Epithelial cell of esophagus (primary cell): ENCODE measurements around the gene SEC23IP.
A peak's percentile ranks its signal among the peaks of the same experiment; 100 is the strongest.
"Not testable (repeated sequence)": the region's sequence is repeated elsewhere in the genome, so short reads cannot be mapped to it uniquely, and the experiment has no call there.

Experiments
- DNase-seq: peaks from one replicate; pipeline ENCODE4 v3.0.0; 2010; ENCODE audit warnings: low read depth
- H3K4me3 ChIP-seq: 2 replicates; pipeline ENCODE4 v1.5.1; 2011; ENCODE audit warnings: mild to moderate bottlenecking, low read length, control low read depth
- TF ChIP-seq, protein P1 (sequence below): IDR thresholded peaks from 2 replicates; pipeline ENCODE4 v1.5.1; 2011; ENCODE audit warnings: low read depth, mild to moderate bottlenecking, low read length, control low read depth, inconsistent platforms; ENCODE audit not compliant: insufficient read depth; ENCODE audit errors: missing control alignments

SEC23IP gene

DNA sequence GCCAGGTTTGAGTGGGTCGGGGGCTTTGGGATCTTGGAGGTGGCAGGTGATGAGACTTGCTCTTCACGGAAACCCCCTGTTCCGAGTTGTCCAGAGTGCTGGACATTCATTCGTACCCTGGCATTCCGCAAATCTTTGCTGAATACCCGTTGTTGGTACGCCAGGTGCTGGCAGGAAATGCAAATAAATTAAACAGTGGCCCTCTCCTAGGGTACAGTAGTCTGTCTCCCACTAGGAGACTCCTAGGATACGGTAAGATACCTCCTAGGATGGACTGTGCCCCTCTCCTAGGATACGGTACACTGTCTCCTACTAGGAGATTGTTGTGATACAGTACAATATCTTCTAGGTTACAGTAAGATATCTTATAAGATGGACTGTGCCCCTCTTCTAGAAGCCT lies 544 bp downstream of the SEC23IP start:
- DNase-seq: no peak
- H3K4me3 ChIP-seq: peak overlapping the region; percentile 96
- TF ChIP-seq, protein P1, sequence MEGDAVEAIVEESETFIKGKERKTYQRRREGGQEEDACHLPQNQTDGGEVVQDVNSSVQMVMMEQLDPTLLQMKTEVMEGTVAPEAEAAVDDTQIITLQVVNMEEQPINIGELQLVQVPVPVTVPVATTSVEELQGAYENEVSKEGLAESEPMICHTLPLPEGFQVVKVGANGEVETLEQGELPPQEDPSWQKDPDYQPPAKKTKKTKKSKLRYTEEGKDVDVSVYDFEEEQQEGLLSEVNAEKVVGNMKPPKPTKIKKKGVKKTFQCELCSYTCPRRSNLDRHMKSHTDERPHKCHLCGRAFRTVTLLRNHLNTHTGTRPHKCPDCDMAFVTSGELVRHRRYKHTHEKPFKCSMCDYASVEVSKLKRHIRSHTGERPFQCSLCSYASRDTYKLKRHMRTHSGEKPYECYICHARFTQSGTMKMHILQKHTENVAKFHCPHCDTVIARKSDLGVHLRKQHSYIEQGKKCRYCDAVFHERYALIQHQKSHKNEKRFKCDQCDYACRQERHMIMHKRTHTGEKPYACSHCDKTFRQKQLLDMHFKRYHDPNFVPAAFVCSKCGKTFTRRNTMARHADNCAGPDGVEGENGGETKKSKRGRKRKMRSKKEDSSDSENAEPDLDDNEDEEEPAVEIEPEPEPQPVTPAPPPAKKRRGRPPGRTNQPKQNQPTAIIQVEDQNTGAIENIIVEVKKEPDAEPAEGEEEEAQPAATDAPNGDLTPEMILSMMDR: no peak

DNA sequence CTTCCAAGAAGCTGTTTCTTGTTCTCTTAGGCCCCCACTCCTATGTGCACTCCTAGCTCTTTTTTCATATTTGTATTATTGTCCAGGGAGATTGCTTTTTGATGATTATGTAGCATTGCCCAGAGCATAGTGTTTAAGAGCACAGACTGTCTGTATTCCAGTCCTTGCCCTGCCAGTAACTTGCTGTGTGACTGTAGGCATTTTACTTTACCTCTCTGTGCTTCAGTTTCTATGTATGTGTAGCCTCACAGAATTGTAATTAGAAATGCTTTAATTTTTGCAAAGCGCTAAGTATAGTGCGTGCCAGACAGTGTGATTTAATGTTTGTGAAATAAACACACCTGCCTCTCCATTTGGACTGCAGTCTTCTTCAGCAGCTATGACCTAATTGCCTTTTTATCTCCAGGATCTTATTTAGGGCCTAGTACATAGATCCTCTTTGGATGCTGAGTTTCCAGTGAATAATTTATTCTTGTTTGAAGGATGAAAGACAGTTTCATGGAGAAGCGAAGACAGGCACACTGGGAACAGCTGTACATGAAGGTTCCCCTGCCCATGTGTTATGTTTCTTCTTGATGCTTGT lies 1.4 kb downstream of the SEC23IP start:
- no peak for DNase-seq
- H3K4me3 ChIP-seq: peak overlapping the region; percentile 27
- TF ChIP-seq, protein P1: no peak

DNA sequence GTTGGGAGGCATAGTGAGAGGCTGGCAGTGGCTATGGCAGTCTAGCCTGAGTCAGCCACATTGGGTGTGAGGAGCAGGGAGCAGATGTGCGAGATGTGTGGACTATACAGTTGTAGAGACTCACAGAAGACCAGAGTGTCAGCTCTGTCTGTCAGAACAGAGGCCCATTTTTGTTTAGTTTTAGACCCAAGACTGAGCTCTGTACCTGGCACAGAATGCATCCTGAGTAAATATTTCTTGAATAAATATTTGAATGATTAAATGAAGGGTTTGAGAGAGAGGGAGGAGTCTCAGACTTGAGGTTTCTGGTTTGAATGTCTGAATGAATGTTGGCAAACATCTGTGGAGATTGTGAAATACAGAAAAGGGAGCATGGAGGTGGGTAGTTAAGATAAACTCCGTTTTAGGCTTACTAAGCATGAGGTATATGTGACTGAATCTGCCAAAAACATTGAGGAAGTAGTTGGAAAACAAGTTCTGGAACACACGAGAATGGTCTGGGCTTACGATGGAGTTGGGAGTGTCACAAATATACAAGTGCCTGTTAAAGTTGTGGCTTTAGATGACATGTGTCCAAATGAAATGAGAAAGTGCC lies 3.6 kb downstream of the SEC23IP start:
- TF ChIP-seq, protein P1: no peak
- H3K4me3 ChIP-seq: no peak overlapping the region
- DNase-seq: peak; percentile 90

DNA sequence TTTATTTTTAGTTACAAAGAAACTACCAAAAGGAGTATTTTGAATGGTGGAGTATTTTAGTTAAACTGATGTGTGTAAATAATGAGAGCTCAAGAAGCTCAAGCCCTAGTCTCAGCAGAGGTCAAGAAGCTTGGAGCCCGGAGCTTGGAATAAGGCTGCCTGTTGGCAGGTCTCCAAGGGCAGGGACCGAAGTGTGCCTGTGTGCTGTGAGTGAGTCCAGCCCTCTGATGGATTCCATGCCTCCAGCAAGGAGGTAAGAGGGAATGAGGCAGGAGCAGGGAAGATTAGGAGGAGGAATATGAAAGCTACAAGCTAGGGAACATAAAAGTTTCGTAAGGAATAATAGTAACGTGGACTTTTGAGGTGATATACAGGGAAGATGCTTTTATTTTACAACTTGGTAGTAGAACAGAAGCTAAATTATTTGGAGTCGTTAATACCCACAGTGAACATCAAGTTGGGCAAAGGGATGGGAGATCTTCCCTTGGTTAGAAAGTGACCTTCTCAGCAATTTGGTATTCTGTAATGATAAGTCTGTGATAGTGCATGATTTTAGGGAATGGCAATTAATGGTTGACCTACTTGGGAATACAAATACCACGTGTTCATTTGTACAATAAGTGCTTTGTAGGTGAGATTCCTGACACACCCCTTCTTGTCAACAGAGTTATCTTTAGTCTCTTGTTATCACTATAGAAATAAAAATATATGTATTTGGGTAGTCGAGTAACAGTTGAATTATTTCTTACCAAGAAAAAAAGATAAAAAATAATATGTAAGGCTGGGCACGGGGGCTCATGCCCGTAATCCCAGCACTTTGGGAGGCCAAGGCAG lies 4.6 kb downstream of the SEC23IP start:
- TF ChIP-seq, protein P1: no peak
- H3K4me3 ChIP-seq: no peak overlapping the region
- DNase-seq: peak; percentile 30

DNA sequence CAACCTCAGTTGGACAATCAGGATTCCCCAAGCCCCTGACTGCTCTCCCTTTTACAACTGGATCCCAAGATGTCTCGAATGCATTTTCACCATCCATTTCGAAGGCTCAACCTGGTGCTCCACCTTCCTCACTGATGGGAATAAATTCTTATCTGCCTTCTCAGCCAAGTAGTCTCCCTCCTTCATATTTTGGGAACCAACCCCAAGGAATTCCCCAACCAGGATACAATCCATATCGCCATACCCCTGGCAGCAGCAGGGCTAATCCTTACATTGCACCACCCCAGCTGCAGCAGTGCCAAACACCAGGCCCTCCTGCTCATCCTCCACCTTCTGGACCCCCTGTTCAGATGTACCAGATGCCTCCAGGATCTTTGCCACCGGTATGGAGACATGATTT lies 6.0 kb downstream of the SEC23IP start:
- no peak for DNase-seq
- TF ChIP-seq, protein P1: no peak
- H3K4me3 ChIP-seq: no peak overlapping the region

DNA sequence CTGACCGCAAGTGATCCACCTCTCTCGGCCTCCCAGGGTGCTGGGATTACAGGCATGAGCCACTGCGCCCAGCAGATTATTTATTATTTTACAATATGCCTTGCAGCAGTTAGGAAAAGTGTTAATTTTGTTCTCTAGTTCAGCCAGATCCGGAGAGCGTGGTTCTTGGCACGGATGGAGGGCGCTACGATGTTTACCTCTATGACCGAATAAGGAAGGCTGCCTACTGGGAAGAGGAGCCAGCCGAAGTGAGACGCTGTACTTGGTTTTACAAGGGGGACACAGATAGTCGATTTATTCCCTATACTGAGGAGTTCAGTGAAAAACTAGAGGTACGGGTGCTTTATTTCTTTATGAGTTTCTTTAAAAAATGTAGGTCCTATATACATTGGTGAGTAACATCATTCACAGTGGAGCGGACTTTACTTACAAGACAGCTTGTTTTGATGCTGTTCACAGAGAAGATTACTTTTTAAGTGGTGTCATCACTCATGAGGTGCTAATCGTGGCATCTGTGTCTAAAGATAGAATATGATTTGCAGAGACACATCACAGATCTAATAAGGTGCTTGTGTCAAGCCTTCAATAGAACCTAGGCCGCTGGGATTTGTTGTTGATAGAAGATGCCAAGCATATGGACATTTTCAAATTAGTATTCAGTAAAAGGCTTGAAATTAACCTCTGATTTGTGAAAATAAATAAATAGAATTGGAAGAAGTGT lies 11.6 kb downstream of the SEC23IP start:
- TF ChIP-seq, protein P1: no peak
- H3K4me3 ChIP-seq: no peak overlapping the region
- no peak for DNase-seq

DNA sequence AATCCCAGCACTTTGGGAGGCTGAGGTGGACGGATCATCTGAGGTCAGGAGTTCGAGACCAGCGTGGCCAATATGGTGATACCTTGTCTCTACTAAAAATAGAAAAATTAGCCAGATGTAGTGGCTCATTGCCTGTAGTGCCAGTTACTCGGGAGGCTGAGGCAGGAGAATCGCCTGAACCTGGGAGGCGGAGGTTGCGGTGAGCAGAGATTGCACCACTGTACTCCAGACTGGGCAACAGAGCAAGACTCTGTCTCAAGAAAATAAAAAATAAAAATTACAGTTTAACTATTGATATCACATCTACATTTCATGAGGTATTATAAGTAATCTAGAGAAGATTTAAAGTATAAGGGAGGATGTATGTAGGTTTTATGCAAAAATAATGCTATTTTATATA lies 15.2 kb downstream of the SEC23IP start:
- not testable (repeated sequence) for DNase-seq, H3K4me3 ChIP-seq
